GM12878 (cell line): Measurements from ENCODE around the gene BLOC1S5. TPM values are rescaled to one million over a fixed set of nuclear protein-coding genes. Genes with fewer than 3 reads are reported as not detected.

Experiments
- ATAC-seq: fragments of 200-7000 bp; cut with Tn5 transposase; 3 replicates; pipeline ENCODE4 v1.9.1; 2020; ENCODE audit warnings: mild to moderate bottlenecking, moderate library complexity
- BruUV-seq: library from RNA; stranded (reverse); fragments of 400-500 nt; replicated peaks from 2 replicates; lab custom pipeline; 2021; lab: Mats Ljungman, UMichigan
- CTCF ChIA-PET: fragments of 300-600 bp; sonication (Branson Sonifier 250); formaldehyde crosslinking; extraction: SDS; loops from one replicate; lab custom pipeline; 2021; ENCODE audit warnings: inconsistent platforms; lab: Yijun Ruan, JAX
- POLR2A ChIA-PET: fragments of 350-600 bp; formaldehyde crosslinking; extraction: SDS; loops from one replicate; lab custom pipeline; 2021; ENCODE audit warnings: inconsistent platforms; lab: Charles Lee
- RAD21 ChIA-PET: fragments of 300-600 bp; sonication (Branson Sonifier 250); formaldehyde crosslinking; loops from one replicate; lab custom pipeline; 2023; ENCODE audit warnings: antibody characterized with exemption; ENCODE audit not compliant: unreplicated experiment; lab: Charles Lee
- SMC1A ChIA-PET: fragments of 300-600 bp; sonication (Branson Sonifier 250); formaldehyde crosslinking; loops from one replicate; lab custom pipeline; 2023; ENCODE audit not compliant: unreplicated experiment, uncharacterized antibody; lab: Charles Lee
- DNase-seq: peaks from one replicate; pipeline ENCODE4 v3.0.0-alpha.2; 2011; ENCODE audit warnings: low read depth, low spot score
- FAIRE-seq: peaks from 3 replicates; lab custom pipeline; 2011; peaks lifted over from hg19 to GRCh38; lab: Jason Lieb, UNC
- H2AFZ ChIP-seq: 2 replicates; pipeline ENCODE4 v1.6.0; 2011; ENCODE audit warnings: low read depth, low read length, control low read depth; ENCODE audit not compliant: control insufficient read depth
- H3K27ac ChIP-seq: 2 replicates; pipeline ENCODE4 v1.5.1; 2011; ENCODE audit warnings: control low read depth; ENCODE audit not compliant: control insufficient read depth, insufficient read depth
- H3K27me3 ChIP-seq, 2 experiments: replicated peaks in 1 of 2; 2 replicates each; pipeline versions ENCODE4 v1.6.0 to v1.6.1; 2011; ENCODE audit warnings: low read length in 1 of 2; ENCODE audit not compliant: control insufficient read depth in 2 of 2, insufficient read depth in 2 of 2
- H3K36me3 ChIP-seq, 2 experiments: 2 replicates each; pipeline ENCODE4 v1.5.1; 2011; ENCODE audit warnings: low read length in 1 of 2; ENCODE audit not compliant: control insufficient read depth in 2 of 2, insufficient read depth in 2 of 2
- H3K4me1 ChIP-seq: 2 replicates; pipeline ENCODE4 v1.6.1; 2011; ENCODE audit warnings: mild to moderate bottlenecking, low read length, moderate library complexity, mixed read lengths; ENCODE audit not compliant: control insufficient read depth, insufficient read depth
- H3K4me2 ChIP-seq: 2 replicates; pipeline ENCODE4 v1.6.0; 2011; ENCODE audit warnings: control low read depth; ENCODE audit not compliant: control insufficient read depth, insufficient read depth
- H3K4me3 ChIP-seq: fragments of 200-600 bp; sonication (generic); 2 replicates; pipeline ENCODE4 v1.5.1; 2016
- H3K79me2 ChIP-seq: 2 replicates; pipeline ENCODE4 v1.6.0; 2011; ENCODE audit warnings: low read length; ENCODE audit not compliant: control insufficient read depth, insufficient read depth
- H3K9ac ChIP-seq: 2 replicates; pipeline ENCODE4 v1.8.0; 2011; ENCODE audit warnings: low read length, control low read depth, mixed read lengths; ENCODE audit not compliant: control insufficient read depth, insufficient read depth
- H3K9me3 ChIP-seq: replicated peaks from 3 replicates; pipeline ENCODE4 v1.5.1; 2011; ENCODE audit warnings: mild to moderate bottlenecking, low read length; ENCODE audit not compliant: control insufficient read depth, insufficient read depth
- H4K20me1 ChIP-seq: 2 replicates; pipeline ENCODE4 v1.6.0; 2011; ENCODE audit not compliant: control insufficient read depth, insufficient read depth
- CBFB ChIP-seq: IDR thresholded peaks from 2 replicates; pipeline ENCODE4 v1.6.1; 2016; ENCODE audit warnings: antibody characterized with exemption, low read depth
- CHD1 ChIP-seq: IDR thresholded peaks from 2 replicates; pipeline ENCODE4 v1.6.1; 2012; ENCODE audit warnings: low read depth, low read length, improper control_type of control experiment
- CHD2 ChIP-seq: IDR thresholded peaks from 2 replicates; pipeline ENCODE4 v1.6.1; 2011; ENCODE audit warnings: low read depth, low read length, improper control_type of control experiment, borderline replicate concordance
- ELK1 ChIP-seq: IDR thresholded peaks from 2 replicates; pipeline ENCODE4 v1.6.1; 2012; ENCODE audit warnings: low read depth, low read length, improper control_type of control experiment
- IKZF2 ChIP-seq, 2 experiments: fragments of 450-650 bp; IDR thresholded peaks; 2 replicates each; pipeline ENCODE4 v1.6.1; 2017; ENCODE audit warnings: mild to moderate bottlenecking in 2 of 2, moderate library complexity in 2 of 2
- MYC ChIP-seq: IDR thresholded peaks from 2 replicates; pipeline ENCODE4 v1.6.1; 2011; ENCODE audit warnings: mild to moderate bottlenecking, low read length, moderate library complexity, inconsistent platforms; ENCODE audit not compliant: insufficient read depth, insufficient replicate concordance, insufficient read length, severe bottlenecking
- NR2C2 ChIP-seq: IDR thresholded peaks from 2 replicates; pipeline ENCODE4 v1.6.1; 2011; ENCODE audit warnings: borderline replicate concordance, low read depth; ENCODE audit not compliant: control insufficient read depth, insufficient read length
- PAX8 ChIP-seq: fragments of 450-650 bp; IDR thresholded peaks from 2 replicates; pipeline ENCODE4 v1.6.1; 2017; ENCODE audit warnings: mild to moderate bottlenecking, moderate library complexity
- POLR2AphosphoS5 ChIP-seq: IDR thresholded peaks from 2 replicates; pipeline ENCODE4 v1.6.1; 2011; ENCODE audit warnings: mild to moderate bottlenecking, low read length, inconsistent platforms
- RB1 ChIP-seq: fragments of 450-650 bp; formaldehyde crosslinking; IDR thresholded peaks from 2 replicates; pipeline ENCODE4 v1.6.1; 2017; ENCODE audit warnings: mild to moderate bottlenecking, borderline replicate concordance
- RCOR1 ChIP-seq: conservative IDR thresholded peaks from 2 replicates; pipeline ENCODE4 v1.6.1; 2012; ENCODE audit warnings: low read depth, low read length, improper control_type of control experiment
- SIN3A ChIP-seq: IDR thresholded peaks from 2 replicates; pipeline ENCODE4 v1.6.1; 2012; ENCODE audit warnings: low read depth, low read length, improper control_type of control experiment
- YY1 ChIP-seq: IDR thresholded peaks from 2 replicates; pipeline ENCODE4 v1.6.1; 2011; ENCODE audit warnings: low read depth, mild to moderate bottlenecking, low read length
- WGBS: methylation state at CpG from one replicate; pipeline ENCODE4 v1.1.6; 2016; ENCODE audit warnings: low lambda C conversion rate; ENCODE audit not compliant: insufficient replicate concordance, insufficient coverage; ENCODE audit errors: missing lambda C conversion rate; 5-methylcytosine and 5-hydroxymethylcytosine counted together
- in situ Hi-C: fragments of 300-500 bp; cut with MboI; formaldehyde crosslinking; loops from 9 replicates; pipeline ENCODE4 v1.14.3; 2018; ENCODE audit warnings: mixed read lengths
- intact Hi-C: fragments of 100-400 bp; cut with micrococcal nuclease; formaldehyde crosslinking; loops from one replicate; pipeline ENCODE4 v1.14.2; 2022; ENCODE audit not compliant: unreplicated experiment
- polyA plus RNA-seq, 11 experiments: library from polyadenylated mRNA; depleted of rRNA in 4 of 11; unstranded in 6 of 11; stranded (reverse) in 5 of 11; fragments of >200 nt; fragmentation: Nextera tagmentation in 4 of 11; fragmentation: Illumina TruSeq in 1 of 11; extraction: Ambion mirVana in 4 of 11; extraction: Trizol in 1 of 11; gene quantifications; 1 replicate in 1 of 11; 2 replicates in 10 of 11; pipeline versions ENCODE4 v1.2.1 to v1.2.3, GENCODE V29; 2011 to 2016; ENCODE audit warnings: inconsistent platforms in 2 of 11, missing spikeins in 2 of 11, low read depth in 1 of 11
- total RNA-seq, 4 experiments: library from RNA; depleted of rRNA in 3 of 4; stranded (reverse); fragments of >200 nt in 3 of 4; fragmentation: Illumina TruSeq in 1 of 4; extraction: Trizol in 1 of 4; gene quantifications; 2 replicates each; pipeline versions ENCODE4 v1.2.1 to v1.2.3, GENCODE V29; 2013 to 2021
- TF ChIP-seq, protein P1 (sequence below): fragments of 150-350 bp; IDR thresholded peaks from 2 replicates; pipeline ENCODE4 v1.6.1; 2014; ENCODE audit warnings: mild to moderate bottlenecking, low read depth, low read length

Gene BLOC1S5
- total and polyA plus RNA-seq, 10 of the 15 experiments (the other 5 are each of a cell fraction or from before 2014, with no cell fraction given): 4.3 to 22.2 (median 16.1) TPM

- Histone ChIP-seq H3K9me3 (no peaks in the 10 kb centered on the region), H3K79me2 (peaks cover 11% of the 10 kb centered on the region), H3K9ac (no peak overlapping the region), H2AFZ (no peak overlapping the region), H3K4me2 (no peak overlapping the region), H3K27me3 (no peaks in the 10 kb centered on the region), H4K20me1 (no peaks in the 10 kb centered on the region), H3K4me3 (no peak overlapping the region), H3K36me3 (peaks cover 0 to 5% of the 10 kb centered on the region in 2 experiments; a peak in 1 of 4 replicates), H3K27ac (no peak overlapping the region), H3K4me1 (peaks cover 8% of the 10 kb centered on the region)
- TF ChIP-seq NR2C2 (no peak), ELK1 (no peak), MYC (no peak), POLR2AphosphoS5 (no peak), CHD2 (no peak), SIN3A (no peak), CHD1 (no peak), YY1 (no peak), RCOR1 (no peak), IKZF2 (IDR thresholded peaks at IDR 0.05) (no peak), RB1 (no peak), CBFB (no peak), PAX8 (no peak)
- TF ChIP-seq, protein P1, sequence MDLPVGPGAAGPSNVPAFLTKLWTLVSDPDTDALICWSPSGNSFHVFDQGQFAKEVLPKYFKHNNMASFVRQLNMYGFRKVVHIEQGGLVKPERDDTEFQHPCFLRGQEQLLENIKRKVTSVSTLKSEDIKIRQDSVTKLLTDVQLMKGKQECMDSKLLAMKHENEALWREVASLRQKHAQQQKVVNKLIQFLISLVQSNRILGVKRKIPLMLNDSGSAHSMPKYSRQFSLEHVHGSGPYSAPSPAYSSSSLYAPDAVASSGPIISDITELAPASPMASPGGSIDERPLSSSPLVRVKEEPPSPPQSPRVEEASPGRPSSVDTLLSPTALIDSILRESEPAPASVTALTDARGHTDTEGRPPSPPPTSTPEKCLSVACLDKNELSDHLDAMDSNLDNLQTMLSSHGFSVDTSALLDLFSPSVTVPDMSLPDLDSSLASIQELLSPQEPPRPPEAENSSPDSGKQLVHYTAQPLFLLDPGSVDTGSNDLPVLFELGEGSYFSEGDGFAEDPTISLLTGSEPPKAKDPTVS: no peak
- in situ Hi-C loops (no loop called here), intact Hi-C loops (loop anchor here (5.0 kb wide), 1 partner anchor 163 kb away; no protein-coding TSS in a partner anchor)
- BruUV-seq: no TSS peak
- ATAC-seq (no peak), FAIRE-seq (no peak), DNase-seq (no peak)
- ChIA-PET CTCF (interaction anchor here (0.6 to 4.8 kb wide), 8 partner anchors 21 to 445 kb away, joined by 3 to 81 read pairs (median 7); partner anchors contain the start of gene BMP6), RAD21 (interaction anchor here (2.3 kb wide), 1 partner anchor 338 kb away, joined by 20 read pairs; no protein-coding TSS in a partner anchor), POLR2A (no interaction called here), SMC1A (no interaction called here)
- WGBS: 97% methylated on average over 3 of the region's 3 CpGs
Observed at GRCh38 chr6:8060346-8060745, 3.8 kb downstream of the BLOC1S5 start.
